IPS-15b (cell line): ENCODE results near the gene LCE1C.

Experiments
- H3K27me3 ChIP-seq: one replicate; pipeline ENCODE4 v1.6.1; 2013; ENCODE audit warnings: low read length; ENCODE audit not compliant: control insufficient read depth, insufficient read depth
- H3K36me3 ChIP-seq: one replicate; pipeline ENCODE4 v1.6.1; 2013; ENCODE audit warnings: low read length; ENCODE audit not compliant: control insufficient read depth, insufficient read depth
- H3K4me1 ChIP-seq: one replicate; pipeline ENCODE4 v1.6.1; 2013; ENCODE audit warnings: mild to moderate bottlenecking, low read length; ENCODE audit not compliant: control insufficient read depth, insufficient read depth
- H3K4me3 ChIP-seq: one replicate; pipeline ENCODE4 v1.5.1; 2013; ENCODE audit warnings: low read depth, low read length
- H3K9ac ChIP-seq: one replicate; pipeline ENCODE4 v1.6.1; 2013; ENCODE audit warnings: low read depth, mild to moderate bottlenecking, low read length
- H3K9me3 ChIP-seq: one replicate; pipeline ENCODE4 v1.6.1; 2013; ENCODE audit warnings: mild to moderate bottlenecking, low read length; ENCODE audit not compliant: control insufficient read depth, insufficient read depth

The LCE1C gene

DNA sequence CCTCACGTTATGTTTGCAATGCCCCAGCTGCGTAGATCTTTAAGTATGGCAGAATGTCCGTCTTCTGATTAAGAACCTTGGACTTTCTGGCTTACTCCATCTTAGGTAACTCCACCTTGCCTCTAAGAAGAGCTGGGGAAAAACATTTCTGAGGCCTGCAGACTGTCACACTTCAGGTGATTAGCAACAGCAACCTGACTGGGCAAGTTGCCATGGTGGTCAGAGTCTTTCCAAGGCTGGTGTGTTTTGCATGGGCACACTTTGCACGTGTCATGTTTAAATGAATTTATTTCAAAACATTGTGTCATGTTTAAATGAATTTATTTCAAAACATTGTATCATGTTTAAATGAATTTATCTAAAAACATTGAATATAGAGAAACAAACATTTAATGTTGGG lies 47.8 kb downstream of the LCE1C start:
- no peaks in the 10 kb centered on the region for H3K4me1 ChIP-seq
- H3K9ac ChIP-seq = no peak overlapping the region
- H3K4me3 ChIP-seq = no peak overlapping the region
- H3K9me3 ChIP-seq = peaks cover 36% of the 10 kb centered on the region
- H3K27me3 ChIP-seq = no peaks in the 10 kb centered on the region
- no peaks in the 10 kb centered on the region for H3K36me3 ChIP-seq

DNA sequence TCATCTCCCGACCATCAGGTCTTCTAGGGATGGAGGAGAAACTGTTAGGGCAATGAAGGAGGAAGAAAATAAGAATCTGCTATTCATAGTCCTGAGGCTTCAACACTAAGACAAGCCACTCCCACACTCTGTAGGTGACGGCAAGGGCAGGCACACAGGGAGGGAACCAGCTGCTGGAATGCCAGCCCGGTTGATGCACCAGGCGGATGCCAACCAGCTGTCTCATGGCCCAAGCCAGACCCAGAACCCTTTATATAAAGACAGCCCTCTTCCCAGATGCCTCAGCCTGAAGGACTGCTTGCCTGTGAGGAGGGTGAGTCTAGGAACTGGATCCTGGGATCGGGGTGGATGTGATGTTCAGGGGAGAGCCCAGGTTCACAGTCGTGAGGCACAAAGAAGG lies 48.7 kb downstream of the LCE1C start, which contains the start of gene KPRP:
Gene KPRP (plus strand): TSS at position 279 of the 400 bp plus-strand sequence. CDS start 1,564 bp downstream, outside the sequence.
- H3K27me3 ChIP-seq = no peaks in the 10 kb centered on the region
- H3K4me1 ChIP-seq = no peaks in the 10 kb centered on the region
- no peak within 1 kb of the TSS for H3K4me3 ChIP-seq
- peaks cover 40% of the 10 kb centered on the region for H3K9me3 ChIP-seq
- no peak within 1 kb of the TSS for H3K9ac ChIP-seq
- H3K36me3 ChIP-seq = no peaks in the 10 kb centered on the region

DNA sequence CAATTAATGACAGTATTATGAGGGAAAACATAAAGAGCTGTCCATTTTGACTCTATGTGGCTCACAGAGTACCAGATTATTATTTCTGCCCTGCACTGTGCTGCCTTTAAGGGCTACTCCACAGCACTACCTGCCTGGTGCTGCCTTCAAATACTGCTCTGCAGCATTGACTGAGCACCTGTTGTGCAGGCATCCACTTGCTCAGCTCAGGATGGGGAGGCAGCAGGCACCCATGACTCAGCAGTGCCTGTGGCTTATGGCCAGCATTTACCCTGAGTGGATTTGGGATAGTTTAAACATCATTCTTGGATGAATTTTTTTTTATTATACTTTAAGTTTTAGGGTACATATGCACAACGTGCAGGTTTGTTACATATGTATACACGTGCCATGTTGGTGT lies 49.6 kb downstream of the LCE1C start:
- Histone ChIP-seq H3K9me3 (peaks cover 36% of the 10 kb centered on the region), H3K4me3 (no peak overlapping the region), H3K36me3 (no peaks in the 10 kb centered on the region), H3K9ac (no peak overlapping the region), H3K4me1 (no peaks in the 10 kb centered on the region), H3K27me3 (no peaks in the 10 kb centered on the region)
